WERI-Rb-1 (cell line): ENCODE results near the gene BBX.

ENCODE experiments used
- DNase-seq: peaks from one replicate; pipeline ENCODE4 v3.0.0-alpha.2; 2020
- H3K27ac ChIP-seq: fragments of 250-450 bp; sonication (Bioruptor Pico); 2 replicates; pipeline ENCODE4 v1.5.1; 2020; ENCODE audit warnings: mild to moderate bottlenecking, moderate library complexity
- H3K27me3 ChIP-seq: fragments of 250-450 bp; sonication (Bioruptor Pico); 2 replicates; pipeline ENCODE4 v1.5.1; 2021; ENCODE audit warnings: mild to moderate bottlenecking, low read depth, moderate library complexity; ENCODE audit not compliant: insufficient read depth, severe bottlenecking
- H3K36me3 ChIP-seq: fragments of 250-450 bp; sonication (Bioruptor Pico); 2 replicates; pipeline ENCODE4 v1.5.1; 2020; ENCODE audit warnings: mild to moderate bottlenecking, moderate library complexity
- H3K4me3 ChIP-seq: 2 replicates; pipeline ENCODE4 v1.5.1; 2011; ENCODE audit warnings: low read depth, mild to moderate bottlenecking, control low read depth, low read length
- H3K9me3 ChIP-seq: fragments of 250-450 bp; sonication (Bioruptor Pico); 2 replicates; pipeline ENCODE4 v1.5.1; 2021; ENCODE audit warnings: mild to moderate bottlenecking, moderate library complexity; ENCODE audit not compliant: severe bottlenecking
- TF ChIP-seq, protein P1 (sequence below): IDR thresholded peaks from 2 replicates; pipeline ENCODE4 v1.5.1; 2011; ENCODE audit warnings: low read depth, mild to moderate bottlenecking, control low read depth, inconsistent platforms, low read length

The BBX gene

DNA sequence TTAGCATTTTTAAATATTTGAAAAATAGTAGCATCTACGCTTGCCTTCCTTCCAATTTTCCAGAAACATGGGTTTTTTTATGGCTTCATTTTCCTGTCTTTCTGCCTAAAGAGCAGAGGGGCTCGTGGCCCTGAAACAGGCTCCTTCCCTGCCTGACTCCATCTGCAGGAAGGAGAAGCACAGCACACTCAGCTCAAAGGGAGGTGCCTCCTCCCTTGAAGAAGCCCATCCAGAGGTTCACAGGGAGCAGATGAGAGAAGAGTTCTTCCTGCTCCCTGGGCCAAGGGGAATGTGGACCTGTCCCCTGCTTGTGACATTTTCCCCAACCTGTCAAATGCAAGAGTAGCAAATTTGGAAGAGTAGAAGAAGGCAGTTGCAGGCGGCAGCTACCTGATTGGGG lies 55.8 kb downstream of the BBX start:
- H3K27ac ChIP-seq: no peak overlapping the region
- TF ChIP-seq, protein P1, sequence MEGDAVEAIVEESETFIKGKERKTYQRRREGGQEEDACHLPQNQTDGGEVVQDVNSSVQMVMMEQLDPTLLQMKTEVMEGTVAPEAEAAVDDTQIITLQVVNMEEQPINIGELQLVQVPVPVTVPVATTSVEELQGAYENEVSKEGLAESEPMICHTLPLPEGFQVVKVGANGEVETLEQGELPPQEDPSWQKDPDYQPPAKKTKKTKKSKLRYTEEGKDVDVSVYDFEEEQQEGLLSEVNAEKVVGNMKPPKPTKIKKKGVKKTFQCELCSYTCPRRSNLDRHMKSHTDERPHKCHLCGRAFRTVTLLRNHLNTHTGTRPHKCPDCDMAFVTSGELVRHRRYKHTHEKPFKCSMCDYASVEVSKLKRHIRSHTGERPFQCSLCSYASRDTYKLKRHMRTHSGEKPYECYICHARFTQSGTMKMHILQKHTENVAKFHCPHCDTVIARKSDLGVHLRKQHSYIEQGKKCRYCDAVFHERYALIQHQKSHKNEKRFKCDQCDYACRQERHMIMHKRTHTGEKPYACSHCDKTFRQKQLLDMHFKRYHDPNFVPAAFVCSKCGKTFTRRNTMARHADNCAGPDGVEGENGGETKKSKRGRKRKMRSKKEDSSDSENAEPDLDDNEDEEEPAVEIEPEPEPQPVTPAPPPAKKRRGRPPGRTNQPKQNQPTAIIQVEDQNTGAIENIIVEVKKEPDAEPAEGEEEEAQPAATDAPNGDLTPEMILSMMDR: peak; percentile 20; the same call in 1 of the 2 replicates
- no peaks in the 10 kb centered on the region for H3K9me3 ChIP-seq
- H3K4me3 ChIP-seq: no peak overlapping the region
- DNase-seq: no peak
- H3K36me3 ChIP-seq: no peaks in the 10 kb centered on the region
- H3K27me3 ChIP-seq: no peaks in the 10 kb centered on the region

DNA sequence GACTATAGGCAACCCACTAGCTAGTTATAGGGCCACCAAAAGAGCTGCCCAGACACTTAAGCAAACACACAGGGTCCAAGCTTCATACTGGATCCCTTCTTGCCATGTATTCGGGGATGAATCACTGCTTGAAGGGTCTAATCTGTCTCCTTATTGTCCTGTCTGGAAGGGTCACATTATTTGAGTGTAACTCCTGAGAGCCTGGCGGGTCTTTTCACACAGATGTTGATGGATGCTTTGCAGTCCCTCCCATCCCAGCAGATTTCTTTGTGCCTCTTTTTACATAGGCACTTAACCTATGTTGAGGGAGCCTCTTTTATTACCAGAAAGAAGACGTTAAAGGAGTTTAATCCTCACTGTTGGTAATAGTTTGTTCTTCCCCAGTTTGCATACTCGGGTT lies 56.6 kb downstream of the BBX start:
- DNase-seq: no peak
- H3K9me3 ChIP-seq: no peaks in the 10 kb centered on the region
- no peak overlapping the region for H3K27ac ChIP-seq
- TF ChIP-seq, protein P1: no peak
- no peak overlapping the region for H3K4me3 ChIP-seq
- H3K36me3 ChIP-seq: no peaks in the 10 kb centered on the region
- H3K27me3 ChIP-seq: no peaks in the 10 kb centered on the region

DNA sequence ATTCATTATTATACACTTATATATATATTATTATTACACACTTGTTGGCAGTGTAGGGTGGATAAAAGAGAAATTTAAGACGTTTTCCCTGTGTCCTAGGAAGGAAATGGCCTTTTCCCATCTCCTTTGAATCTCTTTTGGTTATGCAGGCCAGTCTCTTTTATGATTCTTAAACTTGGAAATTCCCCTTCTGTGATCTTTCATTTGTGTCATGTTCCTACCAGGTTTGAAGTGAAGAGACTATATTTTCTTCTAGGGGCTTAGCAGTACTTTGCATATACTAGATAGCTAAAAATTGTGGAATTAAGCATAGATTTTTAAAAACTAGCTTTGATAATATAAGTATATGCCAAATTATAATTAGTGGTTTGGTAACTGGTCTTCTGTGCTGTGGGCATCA lies 58.5 kb downstream of the BBX start:
- TF ChIP-seq, protein P1: no peak
- H3K36me3 ChIP-seq: no peaks in the 10 kb centered on the region
- no peak for DNase-seq
- no peaks in the 10 kb centered on the region for H3K9me3 ChIP-seq
- no peaks in the 10 kb centered on the region for H3K27me3 ChIP-seq
- H3K4me3 ChIP-seq: no peak overlapping the region
- H3K27ac ChIP-seq: no peak overlapping the region

DNA sequence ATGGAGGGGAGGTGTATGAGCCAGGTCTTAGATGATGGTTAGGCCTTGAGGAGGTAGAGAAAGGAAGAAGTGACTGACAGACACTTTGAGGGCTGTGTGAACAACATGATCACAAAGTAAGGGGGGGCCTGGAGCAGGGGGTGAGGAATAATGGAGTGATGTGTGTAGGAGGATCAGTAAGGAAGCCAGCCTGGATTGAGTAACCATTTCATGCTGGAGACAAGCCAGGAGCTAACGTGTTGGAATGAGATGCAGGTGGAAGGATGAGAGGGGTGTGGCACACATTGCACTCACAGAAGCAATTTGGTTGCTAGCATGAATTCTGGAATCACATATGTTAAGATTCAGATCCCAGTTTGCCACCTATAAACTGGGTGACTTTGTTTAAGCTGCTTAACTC lies 65.5 kb downstream of the BBX start:
- TF ChIP-seq, protein P1: no peak
- DNase-seq: no peak
- Histone ChIP-seq H3K9me3 (no peaks in the 10 kb centered on the region), H3K27ac (no peak overlapping the region), H3K36me3 (no peaks in the 10 kb centered on the region), H3K27me3 (no peaks in the 10 kb centered on the region), H3K4me3 (no peak overlapping the region)

DNA sequence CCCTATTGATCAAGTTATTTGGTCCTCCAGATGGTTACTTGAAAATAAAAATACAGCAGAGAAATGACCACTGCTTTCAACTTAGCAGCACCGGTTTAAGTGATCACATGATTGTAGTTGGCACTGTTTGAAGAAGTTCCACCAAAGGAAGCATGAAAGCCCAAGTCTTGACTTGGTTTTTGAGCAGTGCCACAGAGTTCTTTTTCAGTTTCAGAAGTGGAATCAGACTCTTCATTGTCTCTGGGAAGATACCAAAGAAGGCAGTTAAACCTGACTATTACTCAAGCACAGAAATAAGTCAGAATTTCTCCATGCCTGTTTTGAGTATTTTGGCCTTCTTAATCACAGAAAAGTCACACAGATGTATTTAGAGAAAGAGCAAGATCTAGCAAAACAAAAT lies 66.7 kb downstream of the BBX start:
- Histone ChIP-seq H3K36me3 (no peaks in the 10 kb centered on the region), H3K9me3 (no peaks in the 10 kb centered on the region), H3K4me3 (no peak overlapping the region), H3K27ac (no peak overlapping the region), H3K27me3 (no peaks in the 10 kb centered on the region)
- DNase-seq: no peak
- TF ChIP-seq, protein P1: no peak

DNA sequence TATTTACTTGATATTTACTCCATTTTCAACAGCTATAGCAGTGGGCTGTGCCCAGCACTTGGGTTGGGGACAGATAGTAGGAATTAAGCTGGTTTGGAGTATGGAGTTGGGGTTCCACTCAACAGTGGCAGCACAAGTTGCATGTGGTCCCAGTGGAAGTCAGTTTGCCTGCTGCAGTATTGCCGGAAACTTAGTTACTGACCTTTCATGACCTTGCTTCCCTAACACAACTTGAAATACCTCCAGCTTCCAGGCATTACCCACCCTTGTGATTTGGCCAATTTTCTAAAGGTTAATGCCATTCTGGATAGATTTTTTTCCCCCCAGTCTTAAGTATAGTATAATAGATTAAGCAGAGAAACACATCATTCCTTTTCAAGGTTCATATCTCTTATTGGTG lies 68.0 kb downstream of the BBX start:
- H3K4me3 ChIP-seq: no peak overlapping the region
- H3K27me3 ChIP-seq: no peaks in the 10 kb centered on the region
- no peak overlapping the region for H3K27ac ChIP-seq
- no peak for DNase-seq
- TF ChIP-seq, protein P1: no peak
- no peaks in the 10 kb centered on the region for H3K36me3 ChIP-seq
- H3K9me3 ChIP-seq: no peaks in the 10 kb centered on the region
